Effector memory CD8-positive, alpha-beta T cell (primary cell): ENCODE data around the gene ZNF343.

Experiments used
- ATAC-seq: fragments of 150-1000 bp; cut with Tn5 transposase; replicated peaks from 2 replicates; pipeline ENCODE4 v1.10.0; 2021; ENCODE audit warnings: mild to moderate bottlenecking, moderate library complexity
- DNase-seq, 3 experiments: peaks; one replicate each; pipeline ENCODE4 v3.0.0; 2021
- H3K27ac Mint-ChIP-seq, 2 donors: one replicate each; pipeline ENCODE4 v1.8.0; 2022; ENCODE audit warnings: mild to moderate bottlenecking in 2 of 2, mixed read lengths in 2 of 2, moderate library complexity in 2 of 2
- H3K27me3 Mint-ChIP-seq, 2 donors: one replicate each; pipeline ENCODE4 v1.8.0; 2022; ENCODE audit warnings: mixed read lengths in 2 of 2
- H3K36me3 Mint-ChIP-seq: one replicate; pipeline ENCODE4 v1.8.0; 2022; ENCODE audit warnings: mild to moderate bottlenecking, moderate library complexity, mixed read lengths; ENCODE audit not compliant: insufficient read depth
- H3K4me1 Mint-ChIP-seq, 2 donors: one replicate each; pipeline ENCODE4 v1.8.0; 2022; ENCODE audit warnings: low read depth in 2 of 2, mixed read lengths in 2 of 2
- H3K4me3 Mint-ChIP-seq, 2 donors: one replicate each; pipeline ENCODE4 v1.8.0; 2022; ENCODE audit warnings: mild to moderate bottlenecking in 2 of 2, mixed read lengths in 2 of 2, moderate library complexity in 2 of 2
- H3K9me3 Mint-ChIP-seq, 2 donors: one replicate each; pipeline ENCODE4 v1.8.0; 2022; ENCODE audit warnings: mixed read lengths in 2 of 2
- total RNA-seq, 9 experiments: gene quantifications; one replicate each; lab custom pipeline; 2026; lab: John Stamatoyannopoulos, UW

Gene ZNF343
- 10.0 to 19.8 (median 16.4) reads per million in 9 experiments for total RNA-seq

DNA sequence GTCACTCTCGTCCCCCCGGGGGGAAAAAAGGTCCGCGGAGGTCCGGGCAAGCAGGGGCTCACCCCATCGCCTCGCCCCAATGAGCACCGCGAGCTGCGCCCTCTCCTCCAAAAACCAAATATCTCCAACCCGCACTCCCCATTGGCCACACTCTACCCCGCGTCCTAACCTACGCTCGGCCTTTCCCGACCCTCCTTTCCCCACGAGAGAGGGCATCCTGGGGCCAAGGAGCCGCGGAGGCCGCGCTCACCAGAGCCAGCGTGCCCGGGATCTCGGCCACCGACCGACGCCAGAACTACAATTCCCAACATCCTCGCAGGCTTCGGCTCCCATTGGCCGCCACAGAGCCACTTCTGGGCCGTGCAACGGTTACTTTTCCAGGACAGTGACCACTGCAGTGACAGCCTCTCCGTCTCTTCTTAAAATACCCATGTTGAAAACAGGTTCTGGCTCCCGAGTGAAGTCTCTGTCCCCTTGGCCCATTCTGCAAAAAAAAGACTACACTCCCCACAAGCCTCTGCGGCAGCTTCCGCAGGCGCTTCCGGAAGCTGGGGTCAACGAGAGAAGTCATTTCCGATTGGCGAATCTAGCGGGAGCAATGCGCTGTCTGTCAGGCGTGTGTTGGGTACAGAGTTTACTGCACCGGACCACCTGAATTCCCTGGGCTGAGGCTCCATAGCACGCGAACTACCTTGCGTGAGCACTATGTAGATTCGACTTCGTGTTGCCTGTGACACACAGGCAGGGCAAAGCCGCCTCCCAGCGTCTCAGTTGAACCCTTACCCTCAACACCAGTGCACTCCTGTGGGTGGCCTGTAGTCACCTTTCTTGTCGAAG lies at the start of gene ZNF343:
ZNF343 (minus strand) TSS at position 285 of the 837 bp plus-strand sequence. CDS start 15,020 bp downstream, outside the sequence.
- ATAC-seq, result peak; percentile 97
- DNase-seq, result peak; percentile 69 to 82 (median 73)
- peaks cover 14 to 18% of the 10 kb centered on the region in 2 donors for H3K4me1 Mint-ChIP-seq

DNA sequence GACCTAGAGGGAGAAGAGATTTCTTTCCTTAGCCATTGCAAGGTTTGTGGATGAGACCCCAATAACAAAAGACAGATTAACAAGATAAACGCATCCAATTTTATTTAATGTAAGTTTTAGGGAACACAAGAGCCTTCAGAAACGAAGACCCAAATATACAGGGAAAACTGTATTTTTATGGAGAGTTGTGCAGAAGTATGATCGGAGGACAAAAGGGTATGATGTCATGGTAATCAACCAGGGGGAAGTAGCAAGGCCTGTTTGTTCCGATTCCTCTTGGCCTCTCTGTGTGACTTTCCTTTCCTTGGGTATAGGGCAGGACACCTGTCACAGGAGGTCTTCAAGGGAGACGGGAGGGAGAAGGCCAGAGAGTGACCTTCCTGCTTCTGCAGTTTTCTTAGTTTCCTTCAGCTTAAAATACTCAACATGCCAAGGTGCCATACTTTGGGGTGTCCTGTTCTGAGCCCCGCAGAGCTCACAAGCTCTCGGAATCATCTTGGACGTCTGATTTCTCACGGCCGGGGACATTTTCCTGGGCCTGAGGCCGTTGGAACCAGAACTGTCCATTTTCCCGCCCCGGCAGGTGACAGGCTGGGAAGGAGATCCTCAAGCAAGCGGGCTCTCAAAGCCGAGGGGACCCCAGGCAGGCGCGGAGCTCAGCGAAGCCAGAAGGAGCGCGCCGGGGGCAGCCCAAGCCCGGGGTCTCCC lies 49.3 kb upstream of the ZNF343 start:
- Mint-ChIP-seq H3K36me3 (no peaks in the 10 kb centered on the region), H3K4me3 (peak overlapping the region in 1 of 2 donors; percentile 19), H3K27me3 (peaks cover 40 to 78% of the 10 kb centered on the region in 2 donors), H3K27ac (no peak overlapping the region), H3K9me3 (no peaks in the 10 kb centered on the region), H3K4me1 (no peaks in the 10 kb centered on the region)
- ATAC-seq, result no peak
- DNase-seq, result no peak

More for the DNA sequence above, at the start of gene ZNF343:
- Mint-ChIP-seq H3K27ac (peak within 1 kb of the TSS; percentile 93 to 94), H3K36me3 (peaks cover 4% of the 10 kb centered on the region), H3K4me3 (peak within 1 kb of the TSS; percentile 98 to 99), H3K9me3 (no peaks in the 10 kb centered on the region), H3K27me3 (peaks cover 10 to 17% of the 10 kb centered on the region in 2 donors)

- no peak for ATAC-seq
- Mint-ChIP-seq H3K4me1 (no peaks in the 10 kb centered on the region), H3K27me3 (peaks cover 26 to 43% of the 10 kb centered on the region in 2 donors), H3K27ac (no peak overlapping the region), H3K4me3 (no peak overlapping the region), H3K9me3 (no peaks in the 10 kb centered on the region), H3K36me3 (no peaks in the 10 kb centered on the region)
- no peak for DNase-seq
Observed at GRCh38 chr20:2545594-2545993, 36.9 kb upstream of the ZNF343 start.

GRCh38 chr20:2544211-2544610 lies 35.5 kb upstream of the ZNF343 start:
- no peak overlapping the region for H3K4me3 Mint-ChIP-seq
- DNase-seq, result no peak
- no peaks in the 10 kb centered on the region for H3K4me1 Mint-ChIP-seq
- peaks cover 27 to 44% of the 10 kb centered on the region in 2 donors for H3K27me3 Mint-ChIP-seq
- H3K36me3 Mint-ChIP-seq, result no peaks in the 10 kb centered on the region
- ATAC-seq, result no peak
- H3K9me3 Mint-ChIP-seq, result no peaks in the 10 kb centered on the region
- H3K27ac Mint-ChIP-seq, result no peak overlapping the region

- DNase-seq (no peak), ATAC-seq (no peak)
- H3K27me3 Mint-ChIP-seq, result peaks cover 45 to 63% of the 10 kb centered on the region in 2 donors
- H3K4me1 Mint-ChIP-seq, result no peaks in the 10 kb centered on the region
- no peaks in the 10 kb centered on the region for H3K9me3 Mint-ChIP-seq
- H3K27ac Mint-ChIP-seq, result no peak overlapping the region
- H3K4me3 Mint-ChIP-seq, result no peak overlapping the region
- no peaks in the 10 kb centered on the region for H3K36me3 Mint-ChIP-seq
Observed at GRCh38 chr20:2542361-2542760, 33.6 kb upstream of the ZNF343 start.

DNA sequence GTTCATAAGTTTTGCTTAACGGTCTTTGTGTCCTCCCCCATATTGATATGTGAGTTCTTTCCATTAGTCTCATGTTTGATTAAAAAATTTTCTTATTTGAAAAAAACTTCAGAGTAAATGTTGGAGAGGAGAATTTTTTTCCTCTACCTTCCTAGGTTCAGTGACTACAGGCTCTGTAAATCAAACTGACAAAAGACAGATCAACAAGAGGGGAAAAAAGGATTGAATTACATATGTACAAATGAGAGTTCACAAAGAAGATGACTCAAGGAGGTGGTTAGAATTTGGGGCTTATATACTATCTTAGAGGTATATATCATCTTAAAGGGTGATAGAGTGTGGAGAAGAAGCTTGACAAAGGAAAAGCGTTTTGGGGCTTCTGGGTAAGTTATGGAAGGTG lies 33.2 kb upstream of the ZNF343 start:
- ATAC-seq (no peak), DNase-seq (no peak)
- no peak overlapping the region for H3K27ac Mint-ChIP-seq
- no peaks in the 10 kb centered on the region for H3K4me1 Mint-ChIP-seq
- peaks cover 50 to 67% of the 10 kb centered on the region in 2 donors for H3K27me3 Mint-ChIP-seq
- H3K9me3 Mint-ChIP-seq, result no peaks in the 10 kb centered on the region
- H3K36me3 Mint-ChIP-seq, result no peaks in the 10 kb centered on the region
- H3K4me3 Mint-ChIP-seq, result no peak overlapping the region

GRCh38 chr20:2538931-2539720 lies 30.4 kb upstream of the ZNF343 start:
- no peaks in the 10 kb centered on the region for H3K36me3 Mint-ChIP-seq
- H3K9me3 Mint-ChIP-seq, result no peaks in the 10 kb centered on the region
- no peaks in the 10 kb centered on the region for H3K4me1 Mint-ChIP-seq
- H3K4me3 Mint-ChIP-seq, result no peak overlapping the region
- DNase-seq (no peak), ATAC-seq (no peak)
- H3K27me3 Mint-ChIP-seq, result peaks cover 53 to 64% of the 10 kb centered on the region in 2 donors
- H3K27ac Mint-ChIP-seq, result no peak overlapping the region

- DNase-seq (no peak), ATAC-seq (no peak)
- no peaks in the 10 kb centered on the region for H3K9me3 Mint-ChIP-seq
- H3K4me3 Mint-ChIP-seq, result no peak overlapping the region
- no peaks in the 10 kb centered on the region for H3K4me1 Mint-ChIP-seq
- H3K27me3 Mint-ChIP-seq, result peaks cover 51 to 71% of the 10 kb centered on the region in 2 donors
- no peaks in the 10 kb centered on the region for H3K36me3 Mint-ChIP-seq
- H3K27ac Mint-ChIP-seq, result no peak overlapping the region
Observed at GRCh38 chr20:2538356-2538755, 29.6 kb upstream of the ZNF343 start.

DNA sequence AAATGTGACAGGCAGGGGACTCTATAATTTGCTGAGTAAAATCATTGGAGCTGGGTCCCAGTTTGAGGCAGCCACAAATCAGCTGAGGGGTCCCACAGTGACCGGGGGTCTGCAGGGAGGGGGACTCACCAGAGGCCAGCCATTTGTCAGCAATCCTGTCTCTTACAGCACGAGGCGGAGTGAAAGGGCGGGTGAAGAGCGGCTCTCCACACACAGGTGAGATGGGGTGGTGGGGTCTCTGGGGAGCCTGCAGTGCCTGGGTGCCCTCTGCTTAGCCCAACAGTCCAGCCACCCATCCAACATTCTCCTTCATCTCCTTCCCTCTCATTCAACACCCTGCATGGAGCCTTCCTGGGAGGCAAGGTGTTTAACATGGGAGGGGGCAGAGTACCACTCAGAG lies 28.4 kb upstream of the ZNF343 start:
- Mint-ChIP-seq H3K4me1 (no peaks in the 10 kb centered on the region), H3K27ac (no peak overlapping the region), H3K9me3 (no peaks in the 10 kb centered on the region), H3K4me3 (no peak overlapping the region), H3K36me3 (no peaks in the 10 kb centered on the region), H3K27me3 (peaks cover 44 to 78% of the 10 kb centered on the region in 2 donors)
- DNase-seq (no peak), ATAC-seq (no peak)

DNA sequence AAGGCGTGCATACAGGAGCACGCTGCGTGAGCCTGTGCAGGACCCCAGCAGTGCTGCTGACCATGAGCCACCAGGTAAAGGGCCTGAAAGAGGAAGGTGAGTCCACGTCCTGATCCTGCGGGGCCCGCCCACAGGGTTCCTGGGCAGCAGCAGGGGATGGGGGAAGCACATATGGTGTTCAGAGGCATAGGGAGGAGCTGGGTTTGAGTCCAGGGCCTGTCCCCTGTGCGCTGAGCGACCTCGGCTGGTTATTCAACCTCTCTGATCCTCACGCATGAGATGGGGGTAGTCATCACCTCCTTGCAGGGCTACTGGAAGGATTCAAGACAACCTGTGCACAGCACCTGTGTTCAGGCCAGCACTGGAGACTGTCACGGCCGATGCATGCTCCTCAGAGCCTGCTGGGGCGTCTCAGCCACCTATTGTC lies 27.9 kb upstream of the ZNF343 start, which contains the start of gene TMC2:
TMC2 (plus strand) TSS at position 14 of the 427 bp plus-strand sequence; CDS start at position 63, 49 bp downstream.
- Mint-ChIP-seq H3K36me3 (no peaks in the 10 kb centered on the region), H3K27ac (no peak within 1 kb of the TSS), H3K9me3 (no peaks in the 10 kb centered on the region), H3K27me3 (peaks cover 40 to 73% of the 10 kb centered on the region in 2 donors), H3K4me1 (no peaks in the 10 kb centered on the region), H3K4me3 (no peak within 1 kb of the TSS)
- DNase-seq (no peak), ATAC-seq (no peak)

- DNase-seq (no peak), ATAC-seq (no peak)
- Mint-ChIP-seq H3K27ac (no peak overlapping the region), H3K9me3 (no peaks in the 10 kb centered on the region), H3K4me3 (no peak overlapping the region), H3K4me1 (no peaks in the 10 kb centered on the region), H3K36me3 (no peaks in the 10 kb centered on the region), H3K27me3 (peaks cover 34 to 66% of the 10 kb centered on the region in 2 donors)
Observed at GRCh38 chr20:2535711-2536559, 27.2 kb upstream of the ZNF343 start.

DNA sequence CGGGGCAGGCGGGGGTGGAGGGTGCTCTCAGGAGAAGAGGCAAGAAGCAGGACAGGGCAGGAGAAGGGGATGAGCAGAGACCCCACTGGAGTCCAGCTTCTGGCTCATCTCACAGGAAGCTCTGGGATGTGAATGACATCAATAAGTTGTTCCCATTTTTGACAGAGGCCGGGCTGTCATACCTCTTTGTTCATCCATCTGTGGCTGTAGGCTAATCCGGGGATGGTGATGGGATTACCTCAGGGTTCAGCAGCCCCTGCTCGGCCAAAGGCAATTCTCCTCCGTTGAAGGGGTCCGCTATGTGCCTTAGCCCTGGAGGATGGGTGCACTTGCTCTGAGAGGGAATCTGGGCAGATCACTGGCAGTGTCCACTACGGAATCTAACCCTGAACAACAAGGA lies 24.4 kb upstream of the ZNF343 start:
- H3K36me3 Mint-ChIP-seq, result peaks cover 3% of the 10 kb centered on the region

More for the DNA sequence above, 24.4 kb upstream of the ZNF343 start:
- no peaks in the 10 kb centered on the region for H3K9me3 Mint-ChIP-seq
- H3K27ac Mint-ChIP-seq, result no peak overlapping the region
- no peak for ATAC-seq
- DNase-seq, result no peak
- H3K4me1 Mint-ChIP-seq, result peaks cover 7 to 10% of the 10 kb centered on the region in 2 donors
- H3K4me3 Mint-ChIP-seq, result no peak overlapping the region
- H3K27me3 Mint-ChIP-seq, result peaks cover 14 to 44% of the 10 kb centered on the region in 2 donors
